H1 (cell line): Measurements from ENCODE around the gene GATA5. TPM values are rescaled to one million over a fixed set of nuclear protein-coding genes. Genes with fewer than 3 reads are reported as not detected.

Source experiments
- CTCF ChIA-PET: fragments of 300-600 bp; sonication (Branson Sonifier 250); formaldehyde crosslinking; loops from one replicate; lab custom pipeline; 2021; ENCODE audit not compliant: partially characterized antibody; lab: Charles Lee
- POLR2A ChIA-PET: fragments of 300-600 bp; sonication (Branson Sonifier 250); formaldehyde crosslinking; loops from one replicate; lab custom pipeline; 2021; ENCODE audit warnings: inconsistent platforms; ENCODE audit not compliant: partially characterized antibody; lab: Charles Lee
- DNase-seq, 2 experiments: peaks; one replicate each; pipeline versions ENCODE4 v3.0.0 to v3.0.0-alpha.2; 2010 to 2022; ENCODE audit warnings: low spot score in 2 of 2, low read depth in 1 of 2, mixed read lengths in 1 of 2
- FAIRE-seq: peaks from 2 replicates; lab custom pipeline; 2011; peaks lifted over from hg19 to GRCh38; lab: Jason Lieb, UNC
- H2AFZ ChIP-seq: 2 replicates; pipeline ENCODE4 v1.8.1; 2012; ENCODE audit warnings: low read length, inconsistent platforms
- H2AK5ac ChIP-seq: 2 replicates; pipeline ENCODE4 v1.6.1; 2013; ENCODE audit warnings: low read depth, low read length
- H2BK120ac ChIP-seq: replicated peaks from 2 replicates; pipeline ENCODE3; 2013; ENCODE audit warnings: low read depth, low read length, inconsistent platforms
- H2BK12ac ChIP-seq: 2 replicates; pipeline ENCODE4 v1.6.1; 2013; ENCODE audit warnings: low read depth, low read length
- H2BK15ac ChIP-seq: 2 replicates; pipeline ENCODE4 v1.6.1; 2013; ENCODE audit warnings: low read length
- H2BK20ac ChIP-seq: 2 replicates; pipeline ENCODE4 v1.6.1; 2013; ENCODE audit warnings: low read length
- H2BK5ac ChIP-seq: 2 replicates; pipeline ENCODE4 v1.6.1; 2013; ENCODE audit warnings: low read depth, low read length
- H3K14ac ChIP-seq: 2 replicates; pipeline ENCODE4 v1.6.1; 2013; ENCODE audit warnings: inconsistent platforms; ENCODE audit not compliant: insufficient read length
- H3K18ac ChIP-seq: 2 replicates; pipeline ENCODE4 v1.6.1; 2013; ENCODE audit warnings: low read length; ENCODE audit errors: extremely low read depth
- H3K23ac ChIP-seq: 2 replicates; pipeline ENCODE4 v1.6.1; 2013; ENCODE audit warnings: inconsistent platforms; ENCODE audit not compliant: insufficient read length
- H3K23me2 ChIP-seq: 2 replicates; pipeline ENCODE4 v1.6.1; 2013; ENCODE audit warnings: low read depth, low read length
- H3K27ac ChIP-seq: 2 replicates; pipeline ENCODE4 v1.6.1; 2011; ENCODE audit warnings: low read depth, low read length, inconsistent platforms
- H3K27me3 ChIP-seq, 4 experiments: replicated peaks in 1 of 4; 1 replicate in 1 of 4; 2 replicates in 3 of 4; pipeline versions ENCODE4 v1.6.1 to v1.8.1; 2011 to 2013; ENCODE audit warnings: low read length in 3 of 4, mild to moderate bottlenecking in 3 of 4, inconsistent platforms in 2 of 4, mixed read lengths in 2 of 4, moderate library complexity in 1 of 4; ENCODE audit not compliant: control insufficient read depth in 3 of 4, insufficient read depth in 3 of 4; ENCODE audit errors: extremely low read depth in 1 of 4
- H3K36me3 ChIP-seq, 4 experiments: 2 replicates each; pipeline versions ENCODE4 v1.6.1 to v1.8.1; 2011 to 2013; ENCODE audit warnings: mild to moderate bottlenecking in 4 of 4, low read length in 3 of 4, moderate library complexity in 2 of 4, control low read depth in 1 of 4, inconsistent platforms in 1 of 4; ENCODE audit not compliant: insufficient read depth in 4 of 4, control insufficient read depth in 2 of 4
- H3K4ac ChIP-seq: replicated peaks from 2 replicates; pipeline ENCODE3; 2013; ENCODE audit warnings: low read length, low read depth, mixed read lengths, inconsistent platforms; ENCODE audit not compliant: insufficient read length
- H3K4me1 ChIP-seq, 4 experiments: replicated peaks in 1 of 4; 1 replicate in 1 of 4; 2 replicates in 3 of 4; pipeline versions ENCODE4 v1.6.1 to v1.8.1; 2011 to 2013; ENCODE audit warnings: low read length in 3 of 4, inconsistent platforms in 2 of 4, mixed read lengths in 1 of 4; ENCODE audit not compliant: insufficient read depth in 4 of 4, control insufficient read depth in 3 of 4
- H3K4me2 ChIP-seq, 2 experiments: 2 replicates each; pipeline versions ENCODE4 v1.6.1 to v1.8.1; 2011 to 2013; ENCODE audit warnings: low read depth in 2 of 2, low read length in 2 of 2, control low read depth in 1 of 2, inconsistent platforms in 1 of 2, mild to moderate bottlenecking in 1 of 2; ENCODE audit not compliant: insufficient read depth in 1 of 2
- H3K4me3 ChIP-seq, 4 experiments: fragments of 200-600, 300-600 bp in 1 of 4; sonication (generic), shearing (Covaris generic), sonication (Bioruptor Twin) in 1 of 4; 2 replicates each; pipeline versions ENCODE4 v1.5.1 to v1.8.1; 2011 to 2016; ENCODE audit warnings: low read length in 4 of 4, low read depth in 3 of 4, control low read depth in 2 of 4, inconsistent platforms in 2 of 4, mild to moderate bottlenecking in 2 of 4, mixed read lengths in 1 of 4, moderate library complexity in 1 of 4; ENCODE audit not compliant: insufficient read depth in 2 of 4; ENCODE audit errors: extremely low read depth in 1 of 4
- H3K56ac ChIP-seq: replicated peaks from 2 replicates; pipeline ENCODE3; 2013; ENCODE audit warnings: low read depth, mild to moderate bottlenecking, mixed read lengths, low read length, inconsistent platforms; ENCODE audit not compliant: insufficient read length
- H3K79me1 ChIP-seq: 2 replicates; pipeline ENCODE4 v1.6.1; 2013; ENCODE audit warnings: low read depth, low read length, control low read depth
- H3K79me2 ChIP-seq, 2 experiments: 2 replicates each; pipeline versions ENCODE4 v1.6.1 to v1.8.1; 2012 to 2013; ENCODE audit warnings: low read length in 2 of 2, mild to moderate bottlenecking in 2 of 2, inconsistent platforms in 1 of 2; ENCODE audit not compliant: insufficient read depth in 2 of 2, control insufficient read depth in 1 of 2
- H3K9ac ChIP-seq, 4 experiments: replicated peaks in 1 of 4; 1 replicate in 1 of 4; 2 replicates in 3 of 4; pipeline versions ENCODE4 v1.6.1 to v1.8.1; 2011 to 2013; ENCODE audit warnings: low read depth in 3 of 4, low read length in 3 of 4, control low read depth in 2 of 4, mild to moderate bottlenecking in 2 of 4, moderate library complexity in 2 of 4, inconsistent platforms in 1 of 4; ENCODE audit errors: extremely low read depth in 1 of 4
- H3K9me3 ChIP-seq, 2 experiments: 2 replicates each; pipeline versions ENCODE4 v1.6.1 to v1.8.1; 2012 to 2013; ENCODE audit warnings: mild to moderate bottlenecking in 2 of 2, moderate library complexity in 2 of 2, control low read depth in 1 of 2, inconsistent platforms in 1 of 2, low read depth in 1 of 2, low read length in 1 of 2, mixed read lengths in 1 of 2; ENCODE audit not compliant: insufficient read depth in 2 of 2
- H4K20me1 ChIP-seq, 2 experiments: replicated peaks in 1 of 2; 2 replicates each; pipeline versions ENCODE3 to v1.8.1; 2011 to 2013; ENCODE audit warnings: inconsistent platforms in 2 of 2, low read length in 2 of 2, mild to moderate bottlenecking in 1 of 2; ENCODE audit not compliant: insufficient read depth in 2 of 2, control insufficient read depth in 1 of 2
- H4K5ac ChIP-seq: 2 replicates; pipeline ENCODE4 v1.6.1; 2013; ENCODE audit warnings: low read length, low read depth, mixed read lengths, inconsistent platforms; ENCODE audit not compliant: insufficient read length
- H4K8ac ChIP-seq: 2 replicates; pipeline ENCODE4 v1.8.0; 2013; ENCODE audit warnings: mild to moderate bottlenecking, moderate library complexity, low read length, inconsistent platforms; ENCODE audit not compliant: insufficient read depth; ENCODE audit errors: extremely low read depth
- H4K91ac ChIP-seq: replicated peaks from 2 replicates; pipeline ENCODE3; 2013; ENCODE audit warnings: low read length, mixed read lengths, inconsistent platforms; ENCODE audit not compliant: insufficient read length
- CHD1 ChIP-seq: IDR thresholded peaks from 2 replicates; pipeline ENCODE4 v1.6.1; 2012; ENCODE audit warnings: low read depth, low read length, improper control_type of control experiment
- CTBP2 ChIP-seq: IDR thresholded peaks from 2 replicates; pipeline ENCODE4 v1.7.0; 2011; ENCODE audit warnings: borderline replicate concordance, mild to moderate bottlenecking, moderate library complexity, mixed read lengths, low read length; ENCODE audit not compliant: insufficient read depth, insufficient read length
- FOSL1 ChIP-seq: IDR thresholded peaks from 2 replicates; pipeline ENCODE4 v1.6.1; 2011; ENCODE audit warnings: mild to moderate bottlenecking, low read depth, low read length, moderate library complexity; ENCODE audit not compliant: insufficient read depth
- MAFK ChIP-seq: IDR thresholded peaks from 2 replicates; pipeline ENCODE4 v1.6.1; 2012; ENCODE audit warnings: low read depth, mild to moderate bottlenecking, improper control_type of control experiment, low read length
- NANOG ChIP-seq: IDR thresholded peaks from 2 replicates; pipeline ENCODE4 v1.6.1; 2011; ENCODE audit warnings: low read length, low read depth, mild to moderate bottlenecking, inconsistent platforms; ENCODE audit not compliant: insufficient read depth, poor library complexity, severe bottlenecking
- RNF2 ChIP-seq: fragments of 200-900, 300-1000 bp; sonication (generic); IDR thresholded peaks from 2 replicates; pipeline ENCODE4 v1.7.1; 2016; ENCODE audit warnings: borderline replicate concordance, low read depth, mild to moderate bottlenecking, antibody characterized with exemption, low read length; ENCODE audit not compliant: poor library complexity, severe bottlenecking; ENCODE audit errors: missing control alignments
- SP2 ChIP-seq: IDR thresholded peaks from 2 replicates; pipeline ENCODE4 v1.6.1; 2012; ENCODE audit warnings: mild to moderate bottlenecking, low read length, inconsistent platforms
- SUZ12 ChIP-seq: fragments of 200-600 bp; sonication (generic); IDR thresholded peaks from 2 replicates; pipeline ENCODE4 v1.6.1; 2012; ENCODE audit warnings: mild to moderate bottlenecking, inconsistent platforms, low read length, moderate library complexity, mixed read lengths
- TAF7 ChIP-seq: optimal IDR thresholded peaks from 2 replicates; pipeline ENCODE3; 2011; ENCODE audit warnings: low read depth, mild to moderate bottlenecking, inconsistent platforms, low read length, moderate library complexity, borderline replicate concordance
- TBP ChIP-seq: IDR thresholded peaks from 2 replicates; pipeline ENCODE4 v1.6.1; 2011; ENCODE audit warnings: low read depth, low read length, improper control_type of control experiment
- TCF12 ChIP-seq: IDR thresholded peaks from 2 replicates; pipeline ENCODE4 v1.6.1; 2011; ENCODE audit warnings: low read depth, mild to moderate bottlenecking, low read length
- WGBS, 2 experiments: shearing (Covaris generic) in 1 of 2; methylation state at CpG; one replicate each; pipeline versions ENCODE4 v1.1.6 to v1.1.7; 2013 to 2015; ENCODE audit warnings: low lambda C conversion rate in 2 of 2, mixed read lengths in 2 of 2, inconsistent platforms in 1 of 2, low coverage in 1 of 2, missing lambda C conversion rate in 1 of 2; ENCODE audit not compliant: insufficient replicate concordance in 2 of 2, insufficient coverage in 1 of 2, insufficient read length in 1 of 2; ENCODE audit errors: extremely low coverage in 1 of 2, missing lambda C conversion rate in 1 of 2; 5-methylcytosine and 5-hydroxymethylcytosine counted together
- polyA plus RNA-seq, 7 experiments: library from polyadenylated mRNA; depleted of rRNA in 3 of 7; stranded (reverse) in 5 of 7; unstranded in 2 of 7; fragments of >200 nt in 5 of 7; fragments of 200-250 nt in 2 of 7; gene quantifications; 1 replicate in 5 of 7; 2 replicates in 1 of 7; 4 replicates in 1 of 7; pipeline versions ENCODE4 v1.2.1 to v1.2.3, GENCODE V29; 2011 to 2013; ENCODE audit warnings: missing spikeins in 2 of 7, mixed read lengths in 2 of 7
- total RNA-seq: library from RNA; stranded (reverse); fragmentation: NEBNext Ultra II Directional; extraction: Animal tissue kit (Norgen Biotek cat#: 25700); gene quantifications from 2 replicates; pipeline ENCODE4 v1.2.1, GENCODE V29; 2021

GATA5 gene
- total and polyA plus RNA-seq, 2 of the 8 experiments (the other 6 are each of a cell fraction or from before 2014, with no cell fraction given) = 0.08 to 0.11 TPM

DNA sequence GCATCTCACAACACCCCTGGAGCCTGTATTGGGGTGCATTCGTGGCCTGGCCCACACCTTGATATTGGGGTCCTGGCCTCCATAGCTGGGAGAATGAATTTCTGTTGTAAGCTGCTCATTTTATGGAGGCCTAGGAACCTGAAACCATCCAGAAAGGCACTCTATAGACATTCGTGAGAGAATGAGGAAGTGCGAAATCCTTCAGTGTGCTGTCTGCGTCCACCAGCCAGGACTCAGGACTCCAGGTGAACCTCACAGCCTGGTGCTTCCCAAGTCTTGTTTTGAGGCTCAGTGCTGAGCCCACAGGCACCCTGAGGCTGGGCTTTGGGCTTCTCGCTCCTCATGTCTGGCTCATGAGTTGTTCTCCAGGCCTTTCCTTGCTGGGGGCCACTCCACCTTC lies 36.6 kb downstream of the GATA5 start:
- Histone ChIP-seq H3K36me3 (no peaks in the 10 kb centered on the region), H3K79me2 (no peaks in the 10 kb centered on the region), H3K4me3 (no peak overlapping the region), H2BK5ac (no peak overlapping the region; the same call in 1 of the 2 replicates), H2BK12ac (no peak overlapping the region), H2BK120ac (no peak overlapping the region), H3K23me2 (no peaks in the 10 kb centered on the region), H2AK5ac (no peak overlapping the region), H2BK15ac (no peak overlapping the region), H4K91ac (no peak overlapping the region), H3K9ac (no peak overlapping the region), H3K23ac (no peak overlapping the region), H3K27ac (no peak overlapping the region), H2AFZ (no peak overlapping the region), H3K4me1 (no peaks in the 10 kb centered on the region), H3K4me2 (no peak overlapping the region), H4K5ac (no peak overlapping the region), H3K79me1 (no peaks in the 10 kb centered on the region), H3K56ac (no peak overlapping the region), H3K14ac (no peak overlapping the region), H4K20me1 (no peaks in the 10 kb centered on the region), H2BK20ac (no peak overlapping the region), H3K4ac (no peak overlapping the region), H3K9me3 (peaks cover 0 to 8% of the 10 kb centered on the region in 2 experiments; a peak in 3 of 4 replicates), H3K18ac (no peak overlapping the region), H3K27me3 (no peaks in the 10 kb centered on the region; a peak in 1 of 7 replicates), H4K8ac (no peak overlapping the region)
- DNase-seq (no peak), FAIRE-seq (no peak)
- ChIA-PET CTCF (interaction anchor here (0.6 to 2.2 kb wide), 11 partner anchors 9 to 707 kb away, joined by 3 to 8 read pairs (median 4); no protein-coding TSS in a partner anchor), POLR2A (interaction anchor here (1.4 to 1.6 kb wide), 2 partner anchors 12 to 51 kb away, joined by 4 to 6 read pairs; partner anchors contain the start of gene RBBP8NL)
- 88% methylated on average over 5 of the region's 5 CpGs; no CpG with 5 or more reads in 1 of the 2 experiments for WGBS, 2 experiments
- TF ChIP-seq TBP = no peak
- TF ChIP-seq RNF2 = no peak
- TF ChIP-seq MAFK = no peak
- no peak for TF ChIP-seq CHD1
- no peak for TF ChIP-seq NANOG
- TF ChIP-seq TCF12 = no peak
- TF ChIP-seq SP2 = no peak
- no peak for TF ChIP-seq TAF7
- TF ChIP-seq CTBP2 = no peak
- no peak for TF ChIP-seq SUZ12
- TF ChIP-seq FOSL1 = no peak
